PC-3 (cell line): Measurements from ENCODE around the gene CHAT. TPM values are rescaled to one million over a fixed set of nuclear protein-coding genes. Genes with fewer than 3 reads are reported as not detected.

Experiments
- ATAC-seq: fragments of 200-7000 bp; cut with Tn5 transposase; 2 replicates; pipeline ENCODE4 v1.9.1; 2020; ENCODE audit warnings: mild to moderate bottlenecking, moderate library complexity
- BruUV-seq: library from RNA; stranded (reverse); fragments of 400-500 nt; replicated peaks from 2 replicates; lab custom pipeline; 2021; lab: Mats Ljungman, UMichigan
- CTCF ChIA-PET: fragments of 300-600 bp; sonication (Branson Sonifier 250); formaldehyde crosslinking; loops from one replicate; lab custom pipeline; 2022; ENCODE audit warnings: antibody characterized with exemption; lab: Charles Lee
- POLR2A ChIA-PET: fragments of 300-600 bp; sonication (Branson Sonifier 250); formaldehyde crosslinking; loops from one replicate; lab custom pipeline; 2022; ENCODE audit warnings: antibody characterized with exemption; ENCODE audit not compliant: unreplicated experiment; lab: Charles Lee
- DNase-seq: peaks from one replicate; pipeline ENCODE4 v3.0.0-alpha.2; 2015
- H2AFZ ChIP-seq: fragments of 300-600 bp; sonication (generic); 2 replicates; pipeline ENCODE4 v1.6.0; 2016; ENCODE audit warnings: antibody characterized with exemption, low read length
- H3F3A ChIP-seq: fragments of 300-600 bp; sonication (generic); one replicate; pipeline ENCODE4 v1.6.0; 2017; ENCODE audit warnings: antibody characterized with exemption, low read length, control low read depth, mild to moderate bottlenecking; ENCODE audit not compliant: unreplicated experiment
- H3K27ac ChIP-seq: fragments of 300-600 bp; sonication (generic); 2 replicates; pipeline ENCODE4 v1.5.1; 2016; ENCODE audit warnings: mild to moderate bottlenecking, low read length
- H3K27me3 ChIP-seq: fragments of 300-600 bp; sonication (generic); 2 replicates; pipeline ENCODE4 v1.6.1; 2016; ENCODE audit warnings: low read length, mixed read lengths
- H3K36me3 ChIP-seq: fragments of 300-600 bp; sonication (generic); 2 replicates; pipeline ENCODE4 v1.6.1; 2016; ENCODE audit warnings: low read depth, mixed run types, low read length, mixed read lengths
- H3K4me1 ChIP-seq: fragments of 300-600 bp; sonication (generic); 2 replicates; pipeline ENCODE4 v1.5.1; 2016; ENCODE audit warnings: low read length; ENCODE audit not compliant: insufficient read depth
- H3K4me2 ChIP-seq: fragments of 300-600 bp; sonication (generic); 2 replicates; pipeline ENCODE4 v1.6.0; 2016; ENCODE audit warnings: low read length
- H3K4me3 ChIP-seq: fragments of 300-600 bp; sonication (generic); 2 replicates; pipeline ENCODE4 v1.5.1; 2016; ENCODE audit warnings: mild to moderate bottlenecking, low read length, mixed read lengths
- H3K79me2 ChIP-seq: fragments of 300-600 bp; sonication (generic); 2 replicates; pipeline ENCODE4 v1.6.1; 2017; ENCODE audit warnings: low read length, mixed read lengths
- H3K9ac ChIP-seq: fragments of 300-600 bp; sonication (generic); 2 replicates; pipeline ENCODE4 v1.6.0; 2016; ENCODE audit warnings: mild to moderate bottlenecking, low read length
- H3K9me2 ChIP-seq: fragments of 300-600 bp; sonication (generic); replicated peaks from 2 replicates; pipeline ENCODE4 v1.6.1; 2016; ENCODE audit warnings: mixed run types, low read length, mixed read lengths
- H3K9me3 ChIP-seq: fragments of 300-600 bp; sonication (generic); 2 replicates; pipeline ENCODE4 v1.6.1; 2016; ENCODE audit warnings: low read length, mixed read lengths
- H4K20me1 ChIP-seq: fragments of 300-600 bp; sonication (generic); 2 replicates; pipeline ENCODE4 v1.6.1; 2016; ENCODE audit warnings: low read length, mixed read lengths
- EZH2 ChIP-seq: fragments of 300-600 bp; sonication (generic); IDR thresholded peaks from one replicate; pipeline ENCODE4 v1.6.1; 2017; ENCODE audit warnings: antibody characterized with exemption, mild to moderate bottlenecking, low read length; ENCODE audit not compliant: unreplicated experiment
- EZH2phosphoT487 ChIP-seq: fragments of 300-600 bp; sonication (generic); IDR thresholded peaks from 2 replicates; pipeline ENCODE4 v1.6.1; 2018; ENCODE audit warnings: mild to moderate bottlenecking, antibody characterized with exemption, low read length, borderline replicate concordance
- intact Hi-C: fragments of 100-400 bp; cut with micrococcal nuclease; formaldehyde crosslinking; loops from 2 replicates; pipeline ENCODE4 v1.9.0; 2023
- total RNA-seq: library from RNA; depleted of rRNA; stranded (reverse); fragments of >200 nt; gene quantifications from 2 replicates; pipeline ENCODE4 v1.2.3, GENCODE V29; 2014
- TF ChIP-seq, protein P1 (sequence below): fragments of 300-600 bp; sonication (generic); conservative IDR thresholded peaks from 2 replicates; pipeline ENCODE4 v1.5.1; 2017; ENCODE audit warnings: antibody characterized with exemption, low read depth, mild to moderate bottlenecking, low read length

CHAT gene
- total RNA-seq, 1 experiment from 2014 or later, result not detected

DNA sequence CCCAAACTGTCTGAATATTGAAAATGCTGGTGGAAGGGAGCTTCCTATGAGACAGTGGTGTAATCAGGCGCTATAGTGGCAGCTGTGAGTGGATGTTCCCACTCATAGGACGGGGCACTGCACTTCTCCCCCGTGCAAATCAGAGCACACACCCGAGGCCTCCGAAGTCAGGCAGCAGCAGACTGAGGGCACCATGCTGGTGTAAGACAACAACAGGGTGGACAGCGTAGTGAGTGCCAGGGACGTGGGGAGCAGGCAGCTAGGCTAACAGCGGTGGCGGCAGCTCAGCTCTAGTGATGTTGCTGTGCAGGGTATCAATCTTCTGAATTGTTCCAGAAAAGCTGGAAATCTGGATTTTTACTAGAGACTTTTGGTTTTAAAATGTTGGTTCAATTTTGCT lies 84.8 kb downstream of the CHAT start:
- BruUV-seq, result no TSS peak
- no peaks in the 10 kb centered on the region for H3K4me1 ChIP-seq
- no peaks in the 10 kb centered on the region for H3K9me3 ChIP-seq
- intact Hi-C loops, result no loop called here
- ChIA-PET CTCF (no interaction called here), POLR2A (no interaction called here)
- no peak overlapping the region for H3K9ac ChIP-seq
- H3K9me2 ChIP-seq, result no peaks in the 10 kb centered on the region
- no peak overlapping the region for H3K4me3 ChIP-seq
- no peak for ATAC-seq
- H4K20me1 ChIP-seq, result no peaks in the 10 kb centered on the region
- H3K4me2 ChIP-seq, result no peak overlapping the region
- H3F3A ChIP-seq, result no peaks in the 10 kb centered on the region
- no peaks in the 10 kb centered on the region for H3K79me2 ChIP-seq
- peaks cover 89% of the 10 kb centered on the region for H3K27me3 ChIP-seq
- TF ChIP-seq, protein P1, sequence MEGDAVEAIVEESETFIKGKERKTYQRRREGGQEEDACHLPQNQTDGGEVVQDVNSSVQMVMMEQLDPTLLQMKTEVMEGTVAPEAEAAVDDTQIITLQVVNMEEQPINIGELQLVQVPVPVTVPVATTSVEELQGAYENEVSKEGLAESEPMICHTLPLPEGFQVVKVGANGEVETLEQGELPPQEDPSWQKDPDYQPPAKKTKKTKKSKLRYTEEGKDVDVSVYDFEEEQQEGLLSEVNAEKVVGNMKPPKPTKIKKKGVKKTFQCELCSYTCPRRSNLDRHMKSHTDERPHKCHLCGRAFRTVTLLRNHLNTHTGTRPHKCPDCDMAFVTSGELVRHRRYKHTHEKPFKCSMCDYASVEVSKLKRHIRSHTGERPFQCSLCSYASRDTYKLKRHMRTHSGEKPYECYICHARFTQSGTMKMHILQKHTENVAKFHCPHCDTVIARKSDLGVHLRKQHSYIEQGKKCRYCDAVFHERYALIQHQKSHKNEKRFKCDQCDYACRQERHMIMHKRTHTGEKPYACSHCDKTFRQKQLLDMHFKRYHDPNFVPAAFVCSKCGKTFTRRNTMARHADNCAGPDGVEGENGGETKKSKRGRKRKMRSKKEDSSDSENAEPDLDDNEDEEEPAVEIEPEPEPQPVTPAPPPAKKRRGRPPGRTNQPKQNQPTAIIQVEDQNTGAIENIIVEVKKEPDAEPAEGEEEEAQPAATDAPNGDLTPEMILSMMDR, result no peak
- TF ChIP-seq EZH2 (no peak), EZH2phosphoT487 (no peak)
- H3K36me3 ChIP-seq, result no peaks in the 10 kb centered on the region
- DNase-seq, result no peak
- no peak overlapping the region for H2AFZ ChIP-seq
- H3K27ac ChIP-seq, result no peak overlapping the region

DNA sequence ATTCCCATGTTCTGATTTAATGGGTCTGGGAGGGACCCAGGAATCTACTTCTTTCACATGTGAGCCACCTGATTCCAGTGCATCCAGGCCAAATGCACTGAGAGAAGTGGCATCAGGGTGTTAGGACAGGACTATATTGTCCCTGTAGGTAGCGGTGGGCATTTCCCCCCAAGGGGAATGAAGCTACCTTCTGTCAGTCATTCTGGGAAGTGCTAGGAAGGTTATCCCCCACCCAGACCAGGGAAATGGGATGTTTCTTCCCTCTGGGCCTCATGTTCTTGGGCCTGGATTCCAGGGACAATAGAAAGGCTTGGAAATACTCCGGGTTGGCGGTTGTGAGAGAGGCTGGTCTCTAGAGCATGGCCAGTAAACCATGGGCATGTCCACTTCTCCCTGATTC lies 86.4 kb downstream of the CHAT start:
- no peaks in the 10 kb centered on the region for H3K79me2 ChIP-seq
- DNase-seq (no peak), ATAC-seq (no peak)
- no peaks in the 10 kb centered on the region for H3K9me3 ChIP-seq
- H3K4me1 ChIP-seq, result no peaks in the 10 kb centered on the region
- no peaks in the 10 kb centered on the region for H3K36me3 ChIP-seq
- no peak overlapping the region for H3K9ac ChIP-seq
- POLR2A ChIA-PET, result no interaction called here
- intact Hi-C loops, result no loop called here
- H4K20me1 ChIP-seq, result no peaks in the 10 kb centered on the region
- H3K9me2 ChIP-seq, result no peaks in the 10 kb centered on the region
- H3K4me3 ChIP-seq, result no peak overlapping the region
- no peak overlapping the region for H3K27ac ChIP-seq
- CTCF ChIA-PET, result no interaction called here
- no peaks in the 10 kb centered on the region for H3F3A ChIP-seq
- peaks cover 86% of the 10 kb centered on the region for H3K27me3 ChIP-seq
- no peak overlapping the region for H2AFZ ChIP-seq
- no peak for TF ChIP-seq EZH2phosphoT487
- TF ChIP-seq EZH2, result no peak
- TF ChIP-seq, protein P1, result no peak
- H3K4me2 ChIP-seq, result no peak overlapping the region
- BruUV-seq, result no TSS peak

DNA sequence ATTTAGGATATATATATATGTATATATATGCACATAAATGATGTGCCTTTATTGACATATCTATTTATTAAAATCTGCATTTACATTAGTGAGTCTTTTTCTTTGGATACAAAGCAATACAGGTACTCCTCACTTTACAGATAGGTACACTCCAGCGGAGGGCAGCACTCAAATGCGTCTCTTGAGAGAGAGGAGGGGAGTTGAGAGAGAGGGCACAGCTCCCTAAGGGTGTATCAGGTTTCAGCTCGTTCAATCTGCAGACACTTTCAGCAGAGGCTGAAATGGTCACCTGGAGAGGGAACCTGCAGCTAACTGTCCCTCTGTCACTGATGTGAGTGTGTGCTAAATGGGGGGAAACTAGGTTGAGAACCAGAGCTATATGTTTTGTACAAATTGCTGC lies 87.2 kb downstream of the CHAT start:
- intact Hi-C loops, result no loop called here
- TF ChIP-seq EZH2phosphoT487 (no peak), EZH2 (no peak)
- TF ChIP-seq, protein P1, result peak; percentile 49; the same call in 1 of the 2 replicates
- no peak overlapping the region for H2AFZ ChIP-seq
- no peaks in the 10 kb centered on the region for H4K20me1 ChIP-seq
- no TSS peak for BruUV-seq
- no peaks in the 10 kb centered on the region for H3K4me1 ChIP-seq
- ATAC-seq (peak; percentile 74), DNase-seq (peak; percentile 72)
- no peak overlapping the region for H3K27ac ChIP-seq
- H3K9me3 ChIP-seq, result no peaks in the 10 kb centered on the region
- H3F3A ChIP-seq, result no peaks in the 10 kb centered on the region
- H3K36me3 ChIP-seq, result no peaks in the 10 kb centered on the region
- no peaks in the 10 kb centered on the region for H3K79me2 ChIP-seq
- peaks cover 86% of the 10 kb centered on the region for H3K27me3 ChIP-seq
- H3K4me2 ChIP-seq, result no peak overlapping the region
- POLR2A ChIA-PET, result no interaction called here
- CTCF ChIA-PET, result no interaction called here
- H3K9me2 ChIP-seq, result no peaks in the 10 kb centered on the region
- no peak overlapping the region for H3K9ac ChIP-seq
- H3K4me3 ChIP-seq, result no peak overlapping the region
